ENCODE measurements around the gene FAM181B. TPM values are rescaled to one million over a fixed set of nuclear protein-coding genes. Genes with fewer than 3 reads are reported as not detected.

The FAM181B gene
- polyA plus RNA-seq, 1 donor (not counting 4 experiments of a cell fraction or from before 2014, with no cell fraction given), result 0.01 TPM

DNA sequence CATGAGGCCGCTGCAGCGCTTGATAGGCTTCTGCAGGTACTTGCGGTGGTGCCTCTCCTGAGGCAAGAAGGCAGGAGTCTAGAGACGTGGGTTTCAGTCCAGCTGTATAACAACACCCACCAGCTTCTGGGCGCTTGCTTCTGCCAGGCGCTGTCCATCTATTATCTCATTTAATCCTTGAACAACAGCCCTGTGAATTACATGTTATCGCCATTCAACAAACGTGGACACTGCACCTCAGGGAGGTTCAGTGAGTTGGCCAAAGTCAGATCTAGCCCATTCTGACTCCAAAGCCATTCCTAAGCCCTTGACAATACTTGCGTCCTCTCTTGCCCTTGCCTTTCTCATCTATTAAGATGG is 436 bp upstream of the FAM181B start:
- H3K9me3 ChIP-seq (ENCODE audit: control insufficient read depth, low read depth, low read length), result no peaks in the 10 kb centered on the region
- FAIRE-seq, result no peak
- peak overlapping the region; percentile 76 for H3K4me2 ChIP-seq (ENCODE audit: control insufficient read depth, extremely low read depth, insufficient read depth, low read depth, low read length)
- peaks cover 37% of the 10 kb centered on the region for H3K27me3 ChIP-seq (ENCODE audit: control insufficient read depth, extremely low read depth, insufficient read depth, low read length)
- no peak overlapping the region for H3K4me3 ChIP-seq (ENCODE audit: control insufficient read depth in 2 of 3, extremely low read depth in 1 of 3, insufficient read depth in 2 of 3, low read depth in 1 of 3, low read length in 3 of 3)
- no peaks in the 10 kb centered on the region for H4K20me1 ChIP-seq (ENCODE audit: control insufficient read depth, extremely low read depth, insufficient read depth, low read length)
- H2AFZ ChIP-seq (ENCODE audit: control insufficient read depth, low read length), result no peak overlapping the region
- TF ChIP-seq, protein P1, sequence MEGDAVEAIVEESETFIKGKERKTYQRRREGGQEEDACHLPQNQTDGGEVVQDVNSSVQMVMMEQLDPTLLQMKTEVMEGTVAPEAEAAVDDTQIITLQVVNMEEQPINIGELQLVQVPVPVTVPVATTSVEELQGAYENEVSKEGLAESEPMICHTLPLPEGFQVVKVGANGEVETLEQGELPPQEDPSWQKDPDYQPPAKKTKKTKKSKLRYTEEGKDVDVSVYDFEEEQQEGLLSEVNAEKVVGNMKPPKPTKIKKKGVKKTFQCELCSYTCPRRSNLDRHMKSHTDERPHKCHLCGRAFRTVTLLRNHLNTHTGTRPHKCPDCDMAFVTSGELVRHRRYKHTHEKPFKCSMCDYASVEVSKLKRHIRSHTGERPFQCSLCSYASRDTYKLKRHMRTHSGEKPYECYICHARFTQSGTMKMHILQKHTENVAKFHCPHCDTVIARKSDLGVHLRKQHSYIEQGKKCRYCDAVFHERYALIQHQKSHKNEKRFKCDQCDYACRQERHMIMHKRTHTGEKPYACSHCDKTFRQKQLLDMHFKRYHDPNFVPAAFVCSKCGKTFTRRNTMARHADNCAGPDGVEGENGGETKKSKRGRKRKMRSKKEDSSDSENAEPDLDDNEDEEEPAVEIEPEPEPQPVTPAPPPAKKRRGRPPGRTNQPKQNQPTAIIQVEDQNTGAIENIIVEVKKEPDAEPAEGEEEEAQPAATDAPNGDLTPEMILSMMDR (optimal IDR thresholded peaks at IDR 0.05 in 1 of 3, IDR thresholded peaks at IDR 0.05 in 1 of 3, conservative IDR thresholded peaks at IDR 0.05 in 1 of 3; ENCODE audit: extremely low read depth in 1 of 3, insufficient read depth in 2 of 3, low read length in 3 of 3), result no peak
- TF ChIP-seq EZH2 (IDR thresholded peaks at IDR 0.05; ENCODE audit: low read length), result no peak
- dilution Hi-C loops (cut with MboI; ENCODE audit: extremely low pct_ligation_motif_present, low sequenced_read_pairs), result no loop called here
- H3K27ac ChIP-seq (ENCODE audit: control insufficient read depth, insufficient read depth, low read length), result no peak overlapping the region
- H3K36me3 ChIP-seq (ENCODE audit: control insufficient read depth in 2 of 2, extremely low read depth in 1 of 2, insufficient read depth in 2 of 2, low read length in 2 of 2), result no peaks in the 10 kb centered on the region
- no peaks in the 10 kb centered on the region for H3K4me1 ChIP-seq (ENCODE audit: control insufficient read depth, extremely low read depth, insufficient read depth, low read length)
- no peak overlapping the region for H3K9ac ChIP-seq (ENCODE audit: control insufficient read depth, extremely low read depth, insufficient read depth, low read length)
- no peak for DNase-seq (ENCODE audit: low read depth, low spot score)
- H3K9me1 ChIP-seq (ENCODE audit: control insufficient read depth, extremely low read depth, insufficient read depth, low read length), result no peaks in the 10 kb centered on the region
- no peaks in the 10 kb centered on the region for H3K79me2 ChIP-seq (ENCODE audit: control insufficient read depth, insufficient read depth, low read length)

DNA sequence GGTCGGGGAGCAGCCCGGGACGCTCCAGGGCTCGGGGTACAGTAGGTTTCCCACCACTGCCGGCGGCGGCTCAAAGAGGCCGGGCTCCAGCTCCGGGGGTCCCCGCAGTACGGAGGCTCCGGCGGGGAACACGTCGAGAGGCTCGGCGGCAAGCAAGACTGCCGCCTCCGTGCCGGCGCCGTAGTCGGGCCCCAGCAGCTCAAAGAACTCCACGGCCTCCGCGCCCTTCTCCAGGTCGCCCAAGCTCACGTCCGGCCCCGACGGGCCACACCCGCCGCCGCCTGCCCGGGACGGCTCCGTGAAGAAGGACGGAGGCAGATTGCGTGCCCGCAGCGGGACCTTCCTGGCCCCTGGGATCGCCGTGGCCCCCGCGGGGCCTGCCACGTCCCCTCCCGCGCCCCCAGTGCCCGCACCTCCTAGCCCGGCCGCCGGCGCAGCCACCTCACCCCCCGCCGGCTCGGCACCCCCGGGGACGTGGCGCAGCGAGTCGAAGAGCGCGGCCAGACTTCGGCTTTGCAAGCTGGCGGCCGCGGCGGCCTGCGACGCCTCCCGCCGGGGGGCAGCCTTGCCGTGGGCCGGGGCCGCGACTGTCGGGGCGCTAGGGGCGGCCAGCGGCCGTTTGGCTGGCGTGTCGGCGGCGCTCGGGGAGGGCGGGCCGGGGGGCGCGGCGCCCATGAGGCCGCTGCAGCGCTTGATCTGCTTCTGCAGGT is 775 bp downstream of the FAM181B start:
- peak overlapping the region; percentile 76 for H3K4me2 ChIP-seq (ENCODE audit: control insufficient read depth, extremely low read depth, insufficient read depth, low read depth, low read length)
- H3K9ac ChIP-seq (ENCODE audit: control insufficient read depth, extremely low read depth, insufficient read depth, low read length), result no peak overlapping the region
- dilution Hi-C loops (cut with MboI; ENCODE audit: extremely low pct_ligation_motif_present, low sequenced_read_pairs), result no loop called here
- no peak overlapping the region for H3K27ac ChIP-seq (ENCODE audit: control insufficient read depth, insufficient read depth, low read length)
- FAIRE-seq (no peak), DNase-seq (ENCODE audit: low read depth, low spot score) (no peak)
- H2AFZ ChIP-seq (ENCODE audit: control insufficient read depth, low read length), result peak overlapping the region; percentile 84
- H3K9me3 ChIP-seq (ENCODE audit: control insufficient read depth, low read depth, low read length), result no peaks in the 10 kb centered on the region
- TF ChIP-seq EZH2 (IDR thresholded peaks at IDR 0.05; ENCODE audit: low read length), result peak; percentile 58
- TF ChIP-seq, protein P1 (optimal IDR thresholded peaks at IDR 0.05 in 1 of 3, IDR thresholded peaks at IDR 0.05 in 1 of 3, conservative IDR thresholded peaks at IDR 0.05 in 1 of 3; ENCODE audit: extremely low read depth in 1 of 3, insufficient read depth in 2 of 3, low read length in 3 of 3), result peak in 1 of 3 experiments; percentile 4
- no peaks in the 10 kb centered on the region for H3K4me1 ChIP-seq (ENCODE audit: control insufficient read depth, extremely low read depth, insufficient read depth, low read length)
- peak overlapping the region; percentile 43 to 59 (median 52) for H3K4me3 ChIP-seq (ENCODE audit: control insufficient read depth in 2 of 3, extremely low read depth in 1 of 3, insufficient read depth in 2 of 3, low read depth in 1 of 3, low read length in 3 of 3)
- H3K27me3 ChIP-seq (ENCODE audit: control insufficient read depth, extremely low read depth, insufficient read depth, low read length), result peaks cover 37% of the 10 kb centered on the region
- no peaks in the 10 kb centered on the region for H4K20me1 ChIP-seq (ENCODE audit: control insufficient read depth, extremely low read depth, insufficient read depth, low read length)
- no peaks in the 10 kb centered on the region for H3K9me1 ChIP-seq (ENCODE audit: control insufficient read depth, extremely low read depth, insufficient read depth, low read length)
- H3K36me3 ChIP-seq (ENCODE audit: control insufficient read depth in 2 of 2, extremely low read depth in 1 of 2, insufficient read depth in 2 of 2, low read length in 2 of 2), result no peaks in the 10 kb centered on the region
- H3K79me2 ChIP-seq (ENCODE audit: control insufficient read depth, insufficient read depth, low read length), result no peaks in the 10 kb centered on the region
